Tibial nerve (tissue), 4 donors: Measurements from ENCODE around the gene HNRNPR.

Source experiments
- EP300 ChIP-seq, 2 donors: sonication (generic); formaldehyde crosslinking; IDR thresholded peaks; one replicate each; pipeline ENCODE4 v1.6.1; 2017; ENCODE audit warnings: antibody characterized with exemption in 2 of 2, mild to moderate bottlenecking in 1 of 2
- POLR2A ChIP-seq, 2 donors: fragments of 450-650 bp; IDR thresholded peaks; one replicate each; pipeline ENCODE4 v1.6.1; 2017; ENCODE audit warnings: antibody characterized with exemption in 2 of 2, mild to moderate bottlenecking in 2 of 2, moderate library complexity in 2 of 2
- TF ChIP-seq, protein P1 (sequence below), 5 experiments: fragments of 200-600 bp in 3 of 5; fragments of 450-650 bp in 2 of 5; sonication (generic) in 3 of 5; IDR thresholded peaks; one replicate each; pipeline ENCODE4 v1.5.1; 2016 to 2019; ENCODE audit warnings: antibody characterized with exemption in 5 of 5, mild to moderate bottlenecking in 3 of 5, moderate library complexity in 2 of 5

- TF ChIP-seq, protein P1, sequence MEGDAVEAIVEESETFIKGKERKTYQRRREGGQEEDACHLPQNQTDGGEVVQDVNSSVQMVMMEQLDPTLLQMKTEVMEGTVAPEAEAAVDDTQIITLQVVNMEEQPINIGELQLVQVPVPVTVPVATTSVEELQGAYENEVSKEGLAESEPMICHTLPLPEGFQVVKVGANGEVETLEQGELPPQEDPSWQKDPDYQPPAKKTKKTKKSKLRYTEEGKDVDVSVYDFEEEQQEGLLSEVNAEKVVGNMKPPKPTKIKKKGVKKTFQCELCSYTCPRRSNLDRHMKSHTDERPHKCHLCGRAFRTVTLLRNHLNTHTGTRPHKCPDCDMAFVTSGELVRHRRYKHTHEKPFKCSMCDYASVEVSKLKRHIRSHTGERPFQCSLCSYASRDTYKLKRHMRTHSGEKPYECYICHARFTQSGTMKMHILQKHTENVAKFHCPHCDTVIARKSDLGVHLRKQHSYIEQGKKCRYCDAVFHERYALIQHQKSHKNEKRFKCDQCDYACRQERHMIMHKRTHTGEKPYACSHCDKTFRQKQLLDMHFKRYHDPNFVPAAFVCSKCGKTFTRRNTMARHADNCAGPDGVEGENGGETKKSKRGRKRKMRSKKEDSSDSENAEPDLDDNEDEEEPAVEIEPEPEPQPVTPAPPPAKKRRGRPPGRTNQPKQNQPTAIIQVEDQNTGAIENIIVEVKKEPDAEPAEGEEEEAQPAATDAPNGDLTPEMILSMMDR (IDR thresholded peaks at IDR 0.05) = no peak
- TF ChIP-seq POLR2A (IDR thresholded peaks at IDR 0.05) (no peak), EP300 (IDR thresholded peaks at IDR 0.05) (no peak)
Observed at GRCh38 chr1:23384312-23385058, 40.4 kb upstream of the HNRNPR start.
